Measurements from ENCODE around the gene HTT-AS.

GRCh38 chr4:3073158-3074077 lies 920 bp downstream of the HTT-AS start:
- TF ChIP-seq EZH2 (IDR thresholded peaks at IDR 0.05; ENCODE audit: insufficient read depth, poor library complexity, severe bottlenecking): no peak
- TF ChIP-seq EZH2phosphoT487 (IDR thresholded peaks at IDR 0.05; ENCODE audit: insufficient read depth, low read depth): no peak
